DND-41 (cell line): ENCODE measurements around the gene PLA2G4B.

Source experiments
- CTCF ChIP-seq: IDR thresholded peaks from 2 replicates; pipeline ENCODE4 v1.5.1; 2012; ENCODE audit warnings: borderline replicate concordance, low read length, moderate library complexity, mild to moderate bottlenecking; ENCODE audit not compliant: poor library complexity, severe bottlenecking; ENCODE audit errors: extremely low read depth
- EZH2 ChIP-seq: IDR thresholded peaks from 3 replicates; pipeline ENCODE4 v1.6.1; 2012; ENCODE audit warnings: borderline replicate concordance, low read depth, mild to moderate bottlenecking, moderate library complexity, low read length, inconsistent platforms; ENCODE audit not compliant: severe bottlenecking

DNA sequence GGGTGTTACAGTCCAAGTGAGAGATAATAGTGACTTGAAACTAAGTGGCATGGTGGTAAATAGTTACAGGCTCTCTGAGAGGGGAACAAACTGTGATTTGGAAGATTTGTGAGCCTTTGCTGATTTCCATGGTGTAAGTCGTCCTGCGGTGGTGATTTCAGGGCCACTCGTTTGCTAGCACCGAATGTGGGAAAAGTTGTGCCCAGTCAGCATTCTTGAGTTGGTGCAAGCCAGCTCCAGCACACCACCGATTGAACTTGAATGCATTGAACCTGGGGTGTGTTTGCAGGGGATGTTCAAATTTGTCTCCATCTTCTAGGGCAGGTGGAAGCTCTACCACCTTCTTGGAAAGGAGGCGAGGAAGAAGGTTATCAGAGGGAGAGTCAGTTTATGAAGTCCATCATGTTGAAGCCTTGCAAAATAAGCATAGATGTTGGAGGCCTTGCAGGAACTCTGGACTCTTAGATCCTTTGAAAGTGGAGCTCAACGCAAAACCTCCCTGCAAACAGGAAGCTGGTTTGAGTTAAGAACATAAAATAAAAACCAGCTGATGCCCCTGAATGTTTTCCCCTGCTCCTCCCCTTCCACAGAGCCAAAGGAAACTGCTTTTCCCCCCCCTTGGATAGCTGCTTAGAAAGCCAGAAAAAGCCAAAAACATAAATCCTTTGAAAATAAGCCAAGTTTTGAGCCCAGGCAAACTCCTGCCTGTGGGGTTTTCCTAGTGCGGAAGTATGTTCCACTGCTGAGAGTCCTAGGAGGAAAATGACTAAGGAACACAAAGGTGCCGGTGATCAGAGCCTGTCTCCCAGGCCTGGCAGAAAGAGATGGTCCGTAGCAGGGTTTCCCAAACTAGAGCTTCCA lies 42.4 kb upstream of the PLA2G4B start:
- no peak for TF ChIP-seq CTCF
- TF ChIP-seq EZH2 = no peak
